CD4-positive, alpha-beta T cell treated with Interleukin-17A for 1 hour (primary cell): Measurements from ENCODE around the gene MACROD1.

Source experiments
- DNase-seq: peaks from one replicate; pipeline ENCODE4 v3.0.0-alpha.2; 2020

MACROD1 gene

GRCh38 chr11:64150481-64151239 is 15.3 kb downstream of the MACROD1 start:
- no peak for DNase-seq

- DNase-seq, result no peak
Measured at GRCh38 chr11:64150051-64150450, 15.9 kb downstream of the MACROD1 start.

DNA sequence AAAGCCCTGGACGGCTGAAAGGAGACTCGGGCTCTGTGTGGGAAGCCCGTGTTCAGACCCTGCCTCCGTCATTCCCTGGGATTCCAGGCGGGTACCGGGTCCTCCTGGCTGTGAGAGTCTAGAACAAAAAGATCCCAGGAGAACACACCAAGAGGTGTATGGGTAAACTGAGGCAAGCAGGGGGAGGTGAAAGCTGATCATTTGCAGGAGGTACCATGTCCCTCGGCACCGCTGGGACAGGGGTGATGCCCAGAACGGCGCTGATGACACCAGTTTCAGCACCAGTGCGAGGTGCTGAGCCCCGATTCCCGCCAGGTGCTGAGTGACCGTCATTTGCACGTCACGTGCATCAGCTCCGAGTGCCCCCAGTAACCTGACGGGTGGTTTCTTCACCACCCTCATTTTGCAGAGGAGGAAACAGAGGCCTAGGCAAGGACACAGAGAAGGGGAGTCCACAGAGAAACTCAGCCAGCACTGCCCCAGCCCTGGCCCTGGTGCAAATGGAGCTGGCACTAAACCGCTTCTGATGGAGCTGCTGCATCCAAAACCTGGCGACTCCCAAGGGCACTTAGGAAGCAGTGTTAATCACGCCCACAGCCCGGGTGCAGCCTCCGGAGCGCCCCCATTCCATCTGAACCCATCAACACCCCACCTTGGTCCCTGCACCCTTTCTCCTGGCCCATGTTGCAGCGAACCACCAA is 16.8 kb downstream of the MACROD1 start:
- no peak for DNase-seq

GRCh38 chr11:64148226-64148916 is 17.5 kb downstream of the MACROD1 start:
- peak; percentile 74 for DNase-seq

- peak; percentile 70 for DNase-seq
Measured at GRCh38 chr11:64146036-64146955, 19.6 kb downstream of the MACROD1 start.

DNA sequence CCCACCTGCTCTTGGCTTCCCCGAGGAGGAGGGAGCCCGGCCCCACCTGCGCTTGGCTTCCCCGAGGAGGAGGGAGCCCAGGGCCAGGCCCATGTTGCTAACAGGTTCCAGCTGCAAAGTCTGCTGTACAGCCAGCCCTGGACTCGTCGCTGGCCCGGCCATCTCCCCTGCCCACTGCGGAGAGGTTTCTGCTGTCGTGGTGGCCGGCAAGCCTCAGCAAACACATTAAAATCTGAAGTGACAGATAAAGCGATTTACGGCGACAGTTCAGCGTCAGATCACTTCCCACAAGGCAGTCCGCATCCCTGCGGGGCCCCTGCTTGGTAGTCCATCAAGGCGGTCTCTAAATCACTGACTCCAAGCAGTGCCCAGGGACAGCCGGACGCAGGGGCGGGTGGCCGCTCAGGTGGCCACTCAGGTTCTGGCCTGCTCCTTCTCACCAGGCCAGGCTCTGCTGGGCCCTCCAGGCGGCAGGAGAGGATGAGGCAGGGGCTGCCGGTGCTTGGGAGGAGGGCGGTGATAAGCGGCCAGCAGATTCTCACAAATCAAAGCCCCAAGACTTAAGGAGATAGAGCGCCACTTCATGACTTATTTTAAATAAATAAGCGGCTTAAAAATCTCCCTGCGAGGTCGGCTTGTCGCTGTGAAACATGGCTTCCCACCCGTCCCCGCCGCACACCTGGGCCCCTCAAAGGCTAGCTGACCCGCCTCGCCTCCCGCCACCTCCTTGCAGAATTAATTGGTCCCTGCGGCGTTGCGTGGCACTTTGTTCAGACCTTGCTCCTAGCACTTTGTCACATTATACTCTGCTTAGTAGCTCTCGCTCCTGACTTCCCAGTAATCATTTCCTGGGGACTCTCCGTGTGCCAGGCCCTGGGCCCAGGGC is 21.1 kb downstream of the MACROD1 start:
- no peak for DNase-seq

- DNase-seq, result no peak
Measured at GRCh38 chr11:64141081-64141783, 24.7 kb downstream of the MACROD1 start.

GRCh38 chr11:64140082-64140481 is 25.8 kb downstream of the MACROD1 start:
- no peak for DNase-seq

DNA sequence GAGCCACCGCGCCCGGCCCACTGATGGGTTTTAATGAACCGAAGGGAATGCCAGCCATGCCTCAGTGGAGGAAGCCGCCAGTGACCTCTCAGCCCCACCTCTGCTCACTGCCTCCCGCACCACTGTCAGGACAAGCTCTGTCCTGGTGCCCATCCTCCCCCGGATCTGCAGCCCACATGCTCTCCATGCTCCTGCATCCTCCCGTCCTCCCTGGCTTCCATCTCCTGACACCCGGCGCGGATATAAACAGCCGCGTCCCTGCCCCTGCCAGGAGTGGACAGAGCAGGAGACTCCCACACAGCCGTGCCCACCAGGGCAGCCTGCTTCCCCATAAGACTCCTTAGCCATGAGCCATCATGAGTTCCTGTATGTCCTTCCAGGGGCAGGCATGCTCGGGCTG is 26.9 kb downstream of the MACROD1 start:
- no peak for DNase-seq

- no peak for DNase-seq
Measured at GRCh38 chr11:64138398-64138797, 27.5 kb downstream of the MACROD1 start.

DNA sequence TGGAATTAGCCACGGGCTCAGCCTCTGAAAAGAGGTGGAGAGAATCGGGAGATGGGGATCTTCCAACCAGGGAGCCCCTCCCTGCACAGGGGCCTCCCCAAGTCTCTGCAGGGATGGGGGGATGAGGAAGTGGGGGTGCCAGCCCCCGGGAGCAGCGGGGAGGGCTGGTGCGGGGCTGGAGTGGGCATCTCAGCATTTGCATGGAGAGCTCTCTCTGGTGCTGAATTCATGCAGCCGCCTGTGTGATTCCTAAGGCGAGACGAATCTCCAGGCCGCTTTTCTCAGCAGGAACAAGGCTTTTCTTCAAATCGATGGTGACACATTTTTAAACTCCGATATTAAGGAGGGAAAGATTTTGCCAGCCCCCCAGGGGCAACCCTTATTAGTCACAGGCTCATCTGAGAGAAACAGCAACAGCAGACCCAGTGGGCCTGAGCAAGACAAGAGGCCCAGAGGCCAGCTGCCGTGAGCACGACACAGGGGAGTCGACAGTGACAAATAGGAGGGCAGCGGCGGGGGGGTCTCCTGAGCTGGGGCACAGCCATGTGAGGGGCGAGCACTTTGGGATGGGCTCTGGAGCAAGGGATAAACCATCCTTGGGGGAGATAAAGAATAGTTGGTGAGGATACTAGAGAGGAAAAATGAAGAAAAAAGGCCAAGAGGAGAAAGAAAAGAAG is 29.0 kb downstream of the MACROD1 start:
- no peak for DNase-seq

- DNase-seq, result no peak
Measured at GRCh38 chr11:64135711-64136110, 30.2 kb downstream of the MACROD1 start.

DNA sequence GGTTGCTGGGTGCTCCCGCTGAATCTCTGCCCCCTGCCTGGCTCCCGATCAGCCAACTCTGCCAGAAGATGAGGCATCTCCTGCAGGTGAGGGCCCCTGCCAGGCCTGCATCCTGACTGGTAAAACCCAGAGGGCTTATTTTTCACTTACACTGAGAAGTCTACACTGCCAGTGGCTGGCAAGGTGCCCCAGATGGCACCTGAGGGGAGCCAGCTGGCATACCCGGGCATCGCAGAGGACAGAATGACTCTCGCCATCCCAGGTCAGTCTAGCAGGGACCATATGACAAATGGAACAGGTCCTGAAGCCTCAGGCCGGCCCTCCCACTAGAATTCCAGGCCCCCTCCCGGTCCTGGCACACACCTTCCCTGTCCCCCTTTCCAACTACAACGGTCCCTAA is 30.9 kb downstream of the MACROD1 start:
- no peak for DNase-seq

DNA sequence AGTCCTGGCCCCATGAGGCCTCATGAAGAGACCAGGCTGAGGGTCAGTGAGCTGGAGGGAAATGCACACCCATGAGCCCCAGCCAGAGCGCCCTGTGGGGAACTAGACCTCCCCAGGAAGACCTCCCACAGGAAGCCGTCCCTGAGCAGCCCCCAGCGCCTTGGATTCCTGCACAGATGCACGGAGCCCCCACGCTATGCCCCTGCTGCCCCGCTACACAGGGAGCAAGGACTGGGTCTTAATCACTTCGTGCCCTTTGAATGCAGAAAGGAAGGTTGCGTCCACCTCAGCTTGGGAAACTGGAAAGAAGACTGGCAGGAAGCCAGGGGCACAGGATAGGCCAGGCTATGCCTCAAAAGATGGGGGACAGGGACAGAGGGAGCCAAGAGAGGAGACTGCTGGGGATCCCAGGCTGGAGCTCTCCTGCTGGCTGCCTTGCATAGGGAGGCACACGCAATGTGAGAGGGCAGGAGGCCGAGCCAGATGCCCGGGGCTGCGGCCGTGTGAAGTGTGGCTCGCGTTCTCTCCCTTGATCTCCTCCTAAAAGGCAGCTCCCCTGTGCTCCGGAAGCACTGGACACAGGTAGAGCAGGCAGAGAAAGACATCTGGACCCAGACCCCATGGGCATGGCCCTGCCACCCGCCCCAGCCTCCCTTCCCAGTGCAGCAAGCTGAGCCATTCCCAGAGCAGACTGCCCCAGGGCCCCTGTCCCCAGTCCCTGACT is 32.8 kb downstream of the MACROD1 start:
- DNase-seq, result no peak

- DNase-seq, result no peak
Measured at GRCh38 chr11:64132191-64132771, 33.6 kb downstream of the MACROD1 start.

DNA sequence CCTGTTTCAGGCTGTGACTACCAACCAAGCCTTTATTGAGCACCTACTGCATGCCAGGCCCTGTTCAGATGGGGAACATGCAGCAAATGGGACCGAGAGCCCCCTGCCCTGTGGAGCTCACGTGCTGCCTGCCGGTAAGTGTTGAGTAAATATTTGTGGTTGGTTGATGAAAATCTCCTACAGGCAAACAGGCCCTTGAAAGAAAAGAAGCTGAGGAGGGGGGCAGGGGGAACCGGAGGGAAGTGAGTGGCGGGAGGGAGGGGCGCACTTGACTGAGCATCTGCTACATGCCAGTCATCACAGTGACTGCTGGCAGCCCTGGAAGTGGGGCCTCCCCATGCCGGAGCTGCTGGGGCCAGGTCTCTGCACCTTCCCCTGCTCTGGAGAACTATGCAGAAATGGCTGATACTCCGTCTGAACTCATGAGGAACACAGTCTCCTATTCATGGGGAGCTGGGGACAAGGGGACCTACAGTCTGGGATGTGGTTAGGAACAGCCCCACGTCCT is 34.2 kb downstream of the MACROD1 start:
- no peak for DNase-seq

DNA sequence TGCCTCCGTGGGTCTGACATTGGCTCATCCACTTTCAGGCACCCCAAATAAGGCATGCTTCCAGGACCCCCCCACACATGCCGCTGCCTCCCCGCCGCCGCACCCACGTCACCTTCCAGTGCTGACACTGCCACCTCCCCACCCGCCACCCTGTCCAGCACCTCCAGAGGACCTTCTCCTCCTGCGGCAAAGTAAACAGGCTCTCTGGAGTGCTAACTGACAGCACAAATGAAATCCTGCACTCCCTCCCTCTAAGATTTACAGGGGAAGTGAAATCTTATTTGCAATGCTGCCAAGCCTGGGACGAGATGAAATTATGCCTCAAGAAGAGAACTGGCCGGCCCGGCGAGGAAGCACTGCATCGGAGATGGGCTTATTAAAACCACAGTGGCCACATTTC is 35.3 kb downstream of the MACROD1 start:
- no peak for DNase-seq

- DNase-seq, result no peak
Measured at GRCh38 chr11:64129403-64129802, 36.5 kb downstream of the MACROD1 start.
